ENCODE results near the gene KIDINS220.

Gene KIDINS220

DNA sequence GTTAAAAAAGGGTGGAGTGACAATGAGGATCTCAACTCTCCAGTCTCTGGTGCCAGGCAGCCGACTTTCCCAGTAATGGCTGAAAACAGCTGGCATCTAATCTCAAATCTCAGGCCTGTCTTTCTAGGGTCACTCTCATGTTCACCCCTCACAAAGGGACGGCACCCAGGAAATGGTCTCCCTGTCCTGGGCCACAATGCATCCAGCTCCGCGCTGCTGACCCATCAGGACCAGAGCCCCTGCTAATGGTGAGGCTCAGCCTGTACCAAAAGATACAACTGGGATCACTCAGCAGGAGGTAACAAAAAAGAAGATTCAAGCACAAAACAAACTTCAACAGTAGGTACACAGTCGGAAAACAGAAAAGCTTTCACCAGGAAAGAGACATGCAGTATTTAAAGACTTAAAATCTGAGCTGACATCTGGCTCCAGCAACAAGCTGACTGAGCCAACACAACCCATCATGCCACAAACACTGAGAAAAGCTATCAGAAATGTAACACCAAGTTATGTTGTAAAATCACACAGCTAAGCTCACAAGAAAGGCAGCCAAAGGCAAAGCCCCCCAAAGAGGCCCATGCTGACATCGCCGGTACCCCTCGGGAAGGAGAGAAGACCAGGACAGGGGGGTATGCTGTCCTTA is 13.6 kb upstream of the KIDINS220 start:
- DNase-seq, result no peak

DNA sequence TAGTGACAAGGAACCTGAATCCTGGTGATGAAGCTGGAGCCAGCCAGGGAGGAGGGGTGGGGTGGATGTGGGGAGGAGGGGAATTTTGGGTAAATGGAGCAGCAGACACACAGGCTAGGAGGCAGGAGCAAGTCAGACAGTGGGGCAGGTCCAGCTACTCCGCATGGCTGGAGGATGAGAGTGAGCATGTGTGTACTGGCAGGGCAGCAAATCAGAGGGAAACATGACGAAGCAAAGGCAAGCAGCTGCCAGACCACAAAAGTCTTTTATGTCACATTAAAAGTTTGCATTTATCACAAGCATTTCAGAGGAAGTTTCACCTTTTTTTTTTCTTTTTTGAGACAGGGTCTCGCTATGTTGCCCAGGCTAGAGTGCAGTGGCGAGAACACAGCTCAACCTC is 11.9 kb upstream of the KIDINS220 start:
- DNase-seq, result no peak

- DNase-seq, result no peak
Observed at GRCh38 chr2:8848328-8849100, 11.1 kb upstream of the KIDINS220 start.

GRCh38 chr2:8847400-8847799 is 10.0 kb upstream of the KIDINS220 start:
- no peak for DNase-seq

DNA sequence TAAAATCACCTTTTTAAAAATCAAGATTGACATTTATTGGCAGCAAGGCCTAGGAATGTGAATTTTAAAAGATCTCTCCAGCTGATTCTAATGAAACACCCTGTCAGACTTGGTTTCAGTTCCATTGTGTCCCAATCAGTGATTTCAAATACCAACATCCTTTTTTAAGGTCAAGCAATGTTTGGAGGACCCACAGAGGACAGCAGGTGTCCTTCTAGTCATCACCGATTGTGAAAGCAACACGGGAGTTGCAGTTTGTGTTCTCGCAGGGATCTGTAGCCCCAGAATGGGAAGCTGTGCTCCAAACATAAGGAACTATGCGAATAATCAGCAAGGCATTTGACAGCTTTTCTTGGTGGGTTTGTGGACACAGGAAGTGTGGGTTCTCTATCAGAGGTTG is 4.5 kb upstream of the KIDINS220 start:
- no peak for DNase-seq

DNA sequence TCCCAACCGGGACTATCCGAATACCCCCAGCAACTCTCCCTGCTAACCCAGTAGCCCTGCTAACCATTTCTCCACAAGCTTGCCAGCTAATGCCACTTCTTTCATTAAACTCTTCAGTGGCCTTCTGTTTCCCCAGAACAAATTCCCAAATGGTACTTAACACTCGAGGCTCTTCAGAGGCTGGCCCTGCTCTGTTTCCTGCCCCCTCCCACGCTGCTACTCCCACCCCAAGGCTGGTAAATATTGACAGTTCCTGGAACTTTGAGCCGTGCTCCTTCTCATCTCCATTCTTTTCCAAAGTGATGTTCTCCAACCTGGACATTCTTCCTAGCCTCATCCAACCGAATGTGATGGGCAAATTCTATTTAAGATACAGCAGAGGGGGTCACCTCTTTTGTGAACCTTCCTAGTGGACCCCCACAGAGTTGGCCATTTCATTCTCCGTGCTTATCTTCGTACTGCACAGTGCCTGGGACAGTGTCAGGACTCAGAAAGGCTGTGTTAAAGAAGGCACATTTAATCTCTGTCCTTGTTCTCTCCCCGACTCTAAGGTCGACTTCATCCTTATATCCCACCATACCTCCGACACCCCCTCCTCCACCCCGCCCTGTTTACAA is 3.2 kb upstream of the KIDINS220 start:
- no peak for DNase-seq

DNA sequence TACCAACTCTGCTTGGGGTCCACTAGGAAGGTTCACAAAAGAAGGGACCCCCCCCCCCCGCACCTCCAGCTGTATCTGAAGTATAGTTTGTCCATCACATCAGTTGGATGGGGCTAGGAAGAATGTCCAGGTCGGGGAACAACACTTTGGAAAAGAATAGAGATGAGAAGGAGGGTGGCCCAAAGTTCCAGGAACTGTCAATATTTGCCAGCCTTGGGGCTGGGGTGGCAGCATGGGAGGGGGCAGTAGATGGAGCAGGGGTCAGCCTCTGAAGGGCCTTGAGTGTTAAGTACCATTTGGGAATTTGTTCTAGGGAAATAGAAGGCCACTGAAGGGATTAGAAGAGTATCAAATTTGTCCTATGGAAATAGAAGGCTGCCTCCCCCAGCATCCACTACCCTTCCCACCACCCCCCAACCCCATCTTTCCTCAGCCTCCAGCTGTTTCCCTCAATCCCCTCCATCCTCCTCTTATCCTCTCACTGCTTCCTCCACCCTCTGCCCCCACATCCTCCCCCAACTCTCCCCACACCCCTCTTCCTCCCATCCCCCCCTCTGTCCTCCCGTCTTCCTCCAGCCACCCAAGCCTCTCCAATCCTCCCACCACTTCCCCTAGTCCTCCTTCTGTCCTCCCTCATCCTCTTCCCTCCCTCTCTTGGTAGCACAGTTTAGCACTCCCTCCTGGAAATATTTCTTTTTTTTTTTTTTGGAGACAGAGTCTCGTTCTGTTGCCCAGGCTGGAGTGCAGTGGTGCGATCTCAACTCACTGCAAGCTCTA is 2.0 kb upstream of the KIDINS220 start:
- no peak for DNase-seq

DNA sequence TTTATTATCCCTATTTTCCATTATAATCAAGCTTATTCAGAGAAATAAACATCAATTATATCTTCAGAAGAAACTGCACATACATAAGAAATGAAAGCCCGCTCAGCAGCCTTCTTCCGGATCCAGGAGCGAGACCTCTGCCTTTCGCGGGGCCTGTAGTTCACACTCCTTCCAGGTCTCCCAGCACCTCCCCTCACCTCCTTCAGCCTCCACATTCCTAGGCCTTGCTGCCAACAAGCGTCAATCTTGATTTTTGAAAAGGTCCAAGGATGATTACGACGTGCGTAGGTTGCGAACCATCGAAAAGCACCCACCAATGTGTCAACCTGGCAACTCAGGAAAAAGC is 355 bp upstream of the KIDINS220 start:
- DNase-seq, result no peak

DNA sequence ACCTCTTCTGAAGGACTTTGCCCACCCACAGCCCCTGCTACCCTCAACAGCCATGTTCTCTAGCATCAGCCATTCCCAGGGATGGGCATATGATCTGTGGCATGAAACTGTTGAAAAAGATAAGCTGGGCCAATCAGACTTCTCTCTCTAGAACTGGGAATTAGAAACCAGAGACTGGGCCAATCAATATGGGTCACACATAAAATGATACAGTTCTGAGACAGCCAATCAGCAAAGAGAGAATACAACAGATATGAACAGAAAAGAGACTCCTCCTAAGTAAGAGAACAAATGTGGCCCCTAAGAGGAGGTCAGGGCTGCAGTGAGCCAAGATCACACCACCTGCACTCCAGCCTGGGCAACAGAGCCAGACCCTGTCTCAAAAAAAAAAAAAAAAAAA is 2.1 kb downstream of the KIDINS220 start:
- DNase-seq, result no peak

- no peak for DNase-seq
Observed at GRCh38 chr2:8833853-8834252, 3.6 kb downstream of the KIDINS220 start.

- no peak for DNase-seq
Observed at GRCh38 chr2:8831516-8831915, 5.9 kb downstream of the KIDINS220 start.

- DNase-seq, result no peak
Observed at GRCh38 chr2:8827729-8828128, 9.7 kb downstream of the KIDINS220 start.

GRCh38 chr2:8822218-8822617 is 15.2 kb downstream of the KIDINS220 start:
- DNase-seq, result no peak

DNA sequence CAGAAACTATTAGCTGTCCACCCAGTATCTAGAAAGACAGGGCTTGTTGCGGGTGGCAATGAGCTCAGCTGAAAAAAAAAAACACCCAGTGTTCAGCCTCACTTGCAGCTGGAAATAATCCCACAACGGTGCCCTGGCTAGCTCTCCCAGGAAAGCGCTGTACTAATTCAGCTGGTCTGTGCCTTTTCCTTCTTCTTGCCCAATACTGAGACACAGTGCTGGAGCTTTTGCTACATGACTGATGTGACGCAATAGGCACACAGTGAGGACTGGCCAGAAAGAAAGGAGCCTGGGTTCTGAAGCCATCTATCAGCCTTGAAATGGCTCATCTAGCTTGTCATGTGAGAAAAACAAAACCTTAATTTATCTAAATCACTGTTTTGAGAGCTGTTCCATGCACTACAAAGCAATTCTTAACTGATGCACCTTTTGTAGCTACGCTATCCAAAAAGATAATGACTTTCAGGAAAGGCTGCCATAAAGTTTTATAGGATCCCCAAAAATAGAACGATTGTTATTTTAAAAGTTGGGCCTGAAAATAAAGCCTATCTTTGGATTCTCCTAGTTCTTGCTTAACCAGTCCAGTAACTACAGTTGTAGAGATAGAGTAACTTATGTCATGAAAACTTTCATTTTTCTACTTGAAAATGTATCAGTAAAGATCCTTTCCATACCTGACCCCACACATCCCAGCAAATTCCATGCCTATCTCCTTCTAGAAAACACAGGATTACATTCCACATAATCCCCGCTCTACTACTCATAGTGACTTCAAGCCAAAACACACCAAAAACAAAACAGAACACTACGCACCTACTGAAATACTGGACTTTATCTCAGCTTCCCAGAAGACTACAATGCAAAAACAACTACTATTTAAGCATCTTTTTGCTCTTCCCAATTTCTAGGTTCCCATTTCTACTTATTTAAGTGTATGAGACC is 15.9 kb downstream of the KIDINS220 start:
- DNase-seq, result no peak

GRCh38 chr2:8819948-8820347 is 17.5 kb downstream of the KIDINS220 start:
- DNase-seq, result no peak

DNA sequence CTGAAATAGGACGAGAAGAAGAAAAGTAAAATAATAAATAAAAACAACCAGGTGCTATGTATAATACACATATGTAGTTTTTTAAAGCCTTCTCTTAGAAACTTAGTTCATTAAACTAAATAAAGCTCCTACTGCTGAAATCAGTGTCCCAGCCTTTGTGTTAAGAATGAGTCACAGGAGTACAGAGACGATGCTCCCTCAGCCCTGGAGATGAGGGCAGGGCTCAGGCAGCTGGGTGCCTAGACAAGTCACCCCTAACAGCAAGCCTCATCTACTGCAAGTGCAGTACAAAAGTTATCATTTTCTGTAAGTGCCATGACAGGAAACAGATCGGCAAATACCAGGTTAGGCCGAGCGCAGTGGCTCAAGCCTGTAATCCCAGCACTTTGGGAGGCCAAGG is 18.2 kb downstream of the KIDINS220 start:
- no peak for DNase-seq

- no peak for DNase-seq
Observed at GRCh38 chr2:8817221-8817620, 20.2 kb downstream of the KIDINS220 start.

GRCh38 chr2:8806885-8807704 is 30.3 kb downstream of the KIDINS220 start:
- no peak for DNase-seq

GRCh38 chr2:8805278-8806210 is 31.9 kb downstream of the KIDINS220 start:
- no peak for DNase-seq

- DNase-seq, result no peak
Observed at GRCh38 chr2:8803658-8804379, 33.6 kb downstream of the KIDINS220 start.
